Kidney (tissue), 14 donors: ENCODE data around the gene UQCR11. TPM values are rescaled to one million over a fixed set of nuclear protein-coding genes. Genes with fewer than 3 reads are reported as not detected.

Source experiments
- DNase-seq, 5 donors: peaks; one replicate each; pipeline ENCODE4 v3.0.0-alpha.2; 2013 to 2020
- FAIRE-seq: peaks from 2 replicates; lab custom pipeline; 2012; peaks lifted over from hg19 to GRCh38; lab: Jason Lieb, UNC
- H3K27ac ChIP-seq, 2 donors: one replicate each; pipeline ENCODE4 v1.7.0; 2013; ENCODE audit warnings: low read depth in 2 of 2, low read length in 2 of 2, inconsistent platforms in 1 of 2
- H3K27me3 ChIP-seq: one replicate; pipeline ENCODE4 v1.7.1; 2013; ENCODE audit warnings: low read length, inconsistent platforms; ENCODE audit not compliant: control insufficient read depth, insufficient read depth
- H3K36me3 ChIP-seq, 3 donors: one replicate each; pipeline versions ENCODE4 v1.7.0 to v1.7.1; 2013; ENCODE audit warnings: low read length in 3 of 3, control low read depth in 1 of 3, inconsistent platforms in 1 of 3; ENCODE audit not compliant: insufficient read depth in 3 of 3, control insufficient read depth in 2 of 3
- H3K4me1 ChIP-seq, 3 donors: one replicate each; pipeline versions ENCODE4 v1.7.0 to v1.7.1; 2013; ENCODE audit warnings: low read length in 3 of 3, inconsistent platforms in 1 of 3, low read depth in 1 of 3; ENCODE audit not compliant: control insufficient read depth in 2 of 3, insufficient read depth in 2 of 3
- H3K4me3 ChIP-seq, 3 donors: one replicate each; pipeline versions ENCODE4 v1.7.0 to v1.8.1; 2013; ENCODE audit warnings: low read length in 3 of 3, control low read depth in 1 of 3, inconsistent platforms in 1 of 3
- H3K9ac ChIP-seq, 3 donors: one replicate each; pipeline versions ENCODE4 v1.7.0 to v1.7.1; 2013; ENCODE audit warnings: low read length in 3 of 3, control low read depth in 1 of 3, inconsistent platforms in 1 of 3
- H3K9me3 ChIP-seq, 3 donors: one replicate each; pipeline versions ENCODE4 v1.7.0 to v1.7.1; 2013; ENCODE audit warnings: low read length in 3 of 3, control low read depth in 1 of 3, inconsistent platforms in 1 of 3; ENCODE audit not compliant: control insufficient read depth in 2 of 3, insufficient read depth in 1 of 3
- CTCF ChIP-seq: IDR thresholded peaks from 3 replicates; pipeline ENCODE4 v1.5.1; 2012; ENCODE audit warnings: mild to moderate bottlenecking, moderate library complexity, borderline replicate concordance; ENCODE audit not compliant: insufficient read depth; ENCODE audit errors: extremely low read depth
- intact Hi-C: fragments of 100-400 bp; cut with DNase I; formaldehyde crosslinking; loops from one replicate; pipeline ENCODE4 v1.11.1; 2022
- polyA plus RNA-seq: library from polyadenylated mRNA; stranded (reverse); fragments of 350-450 nt; fragmentation: Illumina TruSeq; extraction: RNeasy Lipid Tissue Mini Kit (QIAGEN cat#74804); gene quantifications from one replicate; pipeline ENCODE4 v1.2.3, GENCODE V29; 2014; ENCODE audit warnings: low read depth, low replicate concordance; ENCODE audit not compliant: insufficient read depth
- total RNA-seq: library from RNA; stranded (reverse); fragmentation: NEBNext Ultra II Directional; extraction: Animal tissue kit (Norgen Biotek cat#: 25700); gene quantifications from one replicate; pipeline ENCODE4 v1.2.1, GENCODE V29; 2021
- donor health status: control.
- donor health status: control.
- donor health status: control.
- donor health status: control.
- donor health status: control.
- donor health status: DM: yes; HTN: yes; CAD: no.
- donor health status: Normal renal cell carcinoma (clear cell type).

The UQCR11 gene
- total and polyA plus RNA-seq, 2 donors from 2014 or later = 200 to 777 TPM

- no peaks in the 10 kb centered on the region for H3K9me3 ChIP-seq
- H3K9ac ChIP-seq = no peak overlapping the region
- H3K27ac ChIP-seq = no peak overlapping the region
- intact Hi-C loops = no loop called here
- H3K27me3 ChIP-seq = no peaks in the 10 kb centered on the region
- no peaks in the 10 kb centered on the region for H3K4me1 ChIP-seq
- TF ChIP-seq CTCF = no peak
- no peak for DNase-seq
- peaks cover 0 to 2% (median 0%) of the 10 kb centered on the region in 3 donors for H3K36me3 ChIP-seq
- no peak for FAIRE-seq
- H3K4me3 ChIP-seq = no peak overlapping the region
These were observed 29.7 kb downstream of the UQCR11 start for GRCh38 chr19:1575323-1576241.

- H3K4me3 ChIP-seq = no peak overlapping the region
- intact Hi-C loops = no loop called here
- no peaks in the 10 kb centered on the region for H3K27me3 ChIP-seq
- FAIRE-seq (no peak), DNase-seq (no peak)
- peaks cover 0 to 2% (median 0%) of the 10 kb centered on the region in 3 donors for H3K36me3 ChIP-seq
- H3K27ac ChIP-seq = no peak overlapping the region
- H3K9ac ChIP-seq = no peak overlapping the region
- H3K4me1 ChIP-seq = no peaks in the 10 kb centered on the region
- no peak for TF ChIP-seq CTCF
- H3K9me3 ChIP-seq = no peaks in the 10 kb centered on the region
These were observed 30.7 kb downstream of the UQCR11 start for GRCh38 chr19:1574354-1575136.

- intact Hi-C loops = no loop called here
- no peak for FAIRE-seq
These were observed 32.5 kb downstream of the UQCR11 start for GRCh38 chr19:1572795-1573194.

More at GRCh38 chr19:1572795-1573194, 32.5 kb downstream of the UQCR11 start:
- Histone ChIP-seq H3K4me1 (peaks cover 0 to 3% (median 0%) of the 10 kb centered on the region in 3 donors), H3K9ac (no peak overlapping the region), H3K9me3 (no peaks in the 10 kb centered on the region), H3K36me3 (peaks cover 0 to 2% (median 0%) of the 10 kb centered on the region in 3 donors), H3K4me3 (no peak overlapping the region), H3K27ac (no peak overlapping the region), H3K27me3 (no peaks in the 10 kb centered on the region)
- TF ChIP-seq CTCF = no peak
- DNase-seq = no peak
